ENCODE data around the gene SPPL2A.

Gene SPPL2A

GRCh38 chr15:50687302-50687902 is 78.1 kb downstream of the SPPL2A start:
- peak overlapping the region; percentile 97 for H3K4me3 ChIP-seq (ENCODE audit: low read depth, low read length)
- TF ChIP-seq CTCF (conservative IDR thresholded peaks at IDR 0.05; ENCODE audit: low read depth, low read length), result no peak
- DNase-seq (ENCODE audit: low read depth), result no peak

GRCh38 chr15:50686469-50687301 is 78.8 kb downstream of the SPPL2A start, which contains the start of gene TRPM7:
Gene TRPM7, minus strand, starts transcription at chr15:50686797. Its CDS starts 264 bp downstream, at chr15:50686533.
- H3K4me3 ChIP-seq (ENCODE audit: low read depth, low read length), result peak within 1 kb of the TSS; percentile 97
- DNase-seq (ENCODE audit: low read depth), result peak; percentile 86
- peak; percentile 41 for TF ChIP-seq CTCF (conservative IDR thresholded peaks at IDR 0.05; ENCODE audit: low read depth, low read length)

GRCh38 chr15:50685976-50686468 is 79.5 kb downstream of the SPPL2A start:
- peak overlapping the region; percentile 97 for H3K4me3 ChIP-seq (ENCODE audit: low read depth, low read length)
- TF ChIP-seq CTCF (conservative IDR thresholded peaks at IDR 0.05; ENCODE audit: low read depth, low read length), result peak; percentile 37
- DNase-seq (ENCODE audit: low read depth), result peak; percentile 65

GRCh38 chr15:50685191-50685975 is 80.1 kb downstream of the SPPL2A start:
- H3K4me3 ChIP-seq (ENCODE audit: low read depth, low read length), result peak overlapping the region; percentile 97
- peak; percentile 53 for TF ChIP-seq CTCF (conservative IDR thresholded peaks at IDR 0.05; ENCODE audit: low read depth, low read length)
- DNase-seq (ENCODE audit: low read depth), result peak; percentile 53

GRCh38 chr15:50681467-50681866 is 84.0 kb downstream of the SPPL2A start:
- no peak for TF ChIP-seq CTCF (conservative IDR thresholded peaks at IDR 0.05; ENCODE audit: low read depth, low read length)
- no peak overlapping the region for H3K4me3 ChIP-seq (ENCODE audit: low read depth, low read length)
- no peak for DNase-seq (ENCODE audit: low read depth)

- TF ChIP-seq CTCF (conservative IDR thresholded peaks at IDR 0.05; ENCODE audit: low read depth, low read length), result no peak
- no peak overlapping the region for H3K4me3 ChIP-seq (ENCODE audit: low read depth, low read length)
- DNase-seq (ENCODE audit: low read depth), result peak; percentile 43
These were observed 88.6 kb downstream of the SPPL2A start for GRCh38 chr15:50676799-50677483.
